ENCODE measurements around the gene ZFP69. TPM values are rescaled to one million over a fixed set of nuclear protein-coding genes. Genes with fewer than 3 reads are reported as not detected.
A peak's percentile ranks its signal among the peaks of the same experiment; 100 is the strongest.

ZFP69 gene
- total and polyA plus RNA-seq, 2 experiments from 2014 or later = 1.3 to 2.3 TPM

GRCh38 chr1:40519517-40519916 is 42.4 kb downstream of the ZFP69 start:
- H3K9me2 ChIP-seq (replicated peaks; ENCODE audit: insufficient read depth) = no peaks in the 10 kb centered on the region
- H2AFZ ChIP-seq = no peak overlapping the region
- no peaks in the 10 kb centered on the region for H3K79me2 ChIP-seq
- no peak overlapping the region for H3K4me2 ChIP-seq
- H3K27me3 ChIP-seq = no peaks in the 10 kb centered on the region
- no peaks in the 10 kb centered on the region for H4K20me1 ChIP-seq (ENCODE audit: insufficient read depth, poor library complexity, severe bottlenecking)
- no peaks in the 10 kb centered on the region for H3K36me3 ChIP-seq (replicated peaks; ENCODE audit: insufficient read depth, low read depth)
- 96% methylated on average over 2 of the region's 2 CpGs for WGBS (ENCODE audit: low lambda C conversion rate, missing lambda C conversion rate)
- DNase-seq (ENCODE audit: low spot score) = no peak
- H3K4me1 ChIP-seq (ENCODE audit: insufficient read depth) = no peaks in the 10 kb centered on the region
- no peak overlapping the region for H3K27ac ChIP-seq
- TF ChIP-seq EZH2phosphoT487 (IDR thresholded peaks at IDR 0.05; ENCODE audit: low read depth, severe bottlenecking, unreplicated experiment) (no peak), CTCF (IDR thresholded peaks at IDR 0.05; ENCODE audit: poor library complexity) (no peak), EZH2 (IDR thresholded peaks at IDR 0.05; ENCODE audit: borderline replicate concordance) (no peak)
- H3K4me3 ChIP-seq = no peak overlapping the region
- H3K9me3 ChIP-seq (ENCODE audit: low read depth) = peaks cover under 1% of the 10 kb centered on the region

- peak overlapping the region; percentile 78 for H3K4me2 ChIP-seq
- H3K4me3 ChIP-seq = peak overlapping the region; percentile 54
- no peaks in the 10 kb centered on the region for H3K9me2 ChIP-seq (replicated peaks; ENCODE audit: insufficient read depth)
- H3K36me3 ChIP-seq (replicated peaks; ENCODE audit: insufficient read depth, low read depth) = no peaks in the 10 kb centered on the region
- no peaks in the 10 kb centered on the region for H3K27me3 ChIP-seq
- no peak for DNase-seq (ENCODE audit: low spot score)
- H3K9me3 ChIP-seq (ENCODE audit: low read depth) = no peaks in the 10 kb centered on the region
- peak overlapping the region; percentile 94 for H2AFZ ChIP-seq
- no peak for TF ChIP-seq EZH2 (IDR thresholded peaks at IDR 0.05; ENCODE audit: borderline replicate concordance)
- TF ChIP-seq CTCF (IDR thresholded peaks at IDR 0.05; ENCODE audit: poor library complexity) = no peak
- TF ChIP-seq EZH2phosphoT487 (IDR thresholded peaks at IDR 0.05; ENCODE audit: low read depth, severe bottlenecking, unreplicated experiment) = no peak
- no peaks in the 10 kb centered on the region for H3K4me1 ChIP-seq (ENCODE audit: insufficient read depth)
- WGBS (ENCODE audit: low lambda C conversion rate, missing lambda C conversion rate) = 54% methylated on average over 5 of the region's 5 CpGs
- H3K27ac ChIP-seq = peak overlapping the region; percentile 87
- no peaks in the 10 kb centered on the region for H3K79me2 ChIP-seq
- no peaks in the 10 kb centered on the region for H4K20me1 ChIP-seq (ENCODE audit: insufficient read depth, poor library complexity, severe bottlenecking)
Measured at GRCh38 chr1:40530735-40531380, 53.8 kb downstream of the ZFP69 start.

GRCh38 chr1:40531381-40532061 is 54.4 kb downstream of the ZFP69 start, which contains the start of gene ZNF684:
TSS of gene ZNF684 (plus strand) at chr1:40531637. CDS start at chr1:40533167, 1,530 bp downstream.
- Histone ChIP-seq H4K20me1 (ENCODE audit: insufficient read depth, poor library complexity, severe bottlenecking) (no peaks in the 10 kb centered on the region), H3K4me1 (ENCODE audit: insufficient read depth) (no peaks in the 10 kb centered on the region), H3K27ac (peak within 1 kb of the TSS; percentile 87), H3K9me2 (replicated peaks; ENCODE audit: insufficient read depth) (no peaks in the 10 kb centered on the region), H3K4me2 (peak within 1 kb of the TSS; percentile 78), H3K4me3 (peak within 1 kb of the TSS; percentile 54), H3K9me3 (ENCODE audit: low read depth) (no peaks in the 10 kb centered on the region), H2AFZ (peak within 1 kb of the TSS; percentile 94), H3K36me3 (replicated peaks; ENCODE audit: insufficient read depth, low read depth) (no peaks in the 10 kb centered on the region), H3K79me2 (no peaks in the 10 kb centered on the region), H3K27me3 (no peaks in the 10 kb centered on the region)
- peak; percentile 94 for DNase-seq (ENCODE audit: low spot score)
- WGBS (ENCODE audit: low lambda C conversion rate, missing lambda C conversion rate) = under 1% methylated on average over 35 of the region's 35 CpGs
- TF ChIP-seq EZH2phosphoT487 (IDR thresholded peaks at IDR 0.05; ENCODE audit: low read depth, severe bottlenecking, unreplicated experiment) = no peak
- TF ChIP-seq CTCF (IDR thresholded peaks at IDR 0.05; ENCODE audit: poor library complexity) = no peak
- no peak for TF ChIP-seq EZH2 (IDR thresholded peaks at IDR 0.05; ENCODE audit: borderline replicate concordance)
